ENCODE results near the gene ADAM12.

GRCh38 chr10:125967533-125967932 lies 420.7 kb downstream of the ADAM12 start:
- TF ChIP-seq CTCF (IDR thresholded peaks at IDR 0.05; ENCODE audit: extremely low read depth in 1 of 2, insufficient read depth in 1 of 2, low read depth in 1 of 2, low read length in 2 of 2) (no peak), POLR2AphosphoS5 (IDR thresholded peaks at IDR 0.05; ENCODE audit: insufficient read depth, low read depth, low read length) (no peak), MAX (IDR thresholded peaks at IDR 0.05; ENCODE audit: insufficient read depth, insufficient read length) (no peak)
